PC-9 (cell line): ENCODE results near the gene PITPNC1. TPM values are rescaled to one million over a fixed set of nuclear protein-coding genes. Genes with fewer than 3 reads are reported as not detected.

Experiments
- BruUV-seq: library from RNA; stranded (reverse); fragments of 400-500 nt; replicated peaks from 2 replicates; lab custom pipeline; 2021; lab: Mats Ljungman, UMichigan
- CTCF ChIA-PET: fragments of 300-600 bp; sonication (Branson Sonifier 250); formaldehyde crosslinking; loops from one replicate; lab custom pipeline; 2022; ENCODE audit warnings: antibody characterized with exemption; lab: Charles Lee
- POLR2A ChIA-PET: fragments of 300-600 bp; sonication (Branson Sonifier 250); formaldehyde crosslinking; loops from one replicate; lab custom pipeline; 2022; ENCODE audit warnings: antibody characterized with exemption; ENCODE audit not compliant: unreplicated experiment; lab: Charles Lee
- DNase-seq, 2 experiments: peaks; one replicate each; pipeline versions ENCODE4 v3.0.0 to v3.0.0-alpha.2; 2015 to 2022; ENCODE audit warnings: mixed read lengths in 1 of 2
- H2AFZ ChIP-seq: fragments of 200-600 bp; sonication (generic); 2 replicates; pipeline ENCODE4 v1.8.1; 2017; ENCODE audit warnings: antibody characterized with exemption
- H3F3A ChIP-seq: fragments of 200-600 bp; sonication (generic); 2 replicates; pipeline ENCODE4 v1.8.1; 2017; ENCODE audit warnings: antibody characterized with exemption, mild to moderate bottlenecking, low read depth; ENCODE audit not compliant: insufficient read depth
- H3K27ac ChIP-seq: fragments of 200-600 bp; sonication (generic); 2 replicates; pipeline ENCODE4 v1.6.1; 2016; ENCODE audit warnings: mixed run types
- H3K27me3 ChIP-seq: fragments of 200-600 bp; sonication (generic); 2 replicates; pipeline ENCODE4 v1.6.1; 2016; ENCODE audit warnings: low read depth, mixed run types; ENCODE audit not compliant: insufficient read depth
- H3K36me3 ChIP-seq: fragments of 200-600 bp; sonication (generic); 2 replicates; pipeline ENCODE4 v1.6.1; 2016; ENCODE audit warnings: low read depth, mixed run types
- H3K4me1 ChIP-seq: fragments of 200-600 bp; sonication (generic); replicated peaks from 2 replicates; pipeline ENCODE4 v1.6.1; 2016; ENCODE audit warnings: mixed run types; ENCODE audit not compliant: insufficient read depth
- H3K4me2 ChIP-seq: fragments of 200-600 bp; sonication (generic); 2 replicates; pipeline ENCODE4 v1.6.1; 2017; ENCODE audit warnings: mixed run types
- H3K4me3 ChIP-seq: fragments of 200-600 bp; sonication (generic); 2 replicates; pipeline ENCODE4 v1.6.1; 2016; ENCODE audit warnings: mixed run types
- H3K79me2 ChIP-seq: fragments of 200-600 bp; sonication (generic); 2 replicates; pipeline ENCODE4 v1.6.1; 2017; ENCODE audit warnings: low read depth, mixed run types
- H3K9me2 ChIP-seq: fragments of 200-600 bp; sonication (generic); 2 replicates; pipeline ENCODE4 v1.8.1; 2017; ENCODE audit warnings: mild to moderate bottlenecking; ENCODE audit not compliant: insufficient read depth
- H3K9me3 ChIP-seq: fragments of 200-600 bp; sonication (generic); 2 replicates; pipeline ENCODE4 v1.8.1; 2016; ENCODE audit warnings: low read depth; ENCODE audit not compliant: insufficient read depth
- H4K20me1 ChIP-seq: fragments of 200-600 bp; sonication (generic); 2 replicates; pipeline ENCODE4 v1.8.1; 2017; ENCODE audit not compliant: insufficient read depth
- CTCF ChIP-seq: fragments of 200-600 bp; sonication (generic); conservative IDR thresholded peaks from 2 replicates; pipeline ENCODE4 v1.6.1; 2017; ENCODE audit warnings: mixed run types, antibody characterized with exemption, mild to moderate bottlenecking, moderate library complexity
- EZH2 ChIP-seq: fragments of 200-600 bp; sonication (generic); IDR thresholded peaks from 2 replicates; pipeline ENCODE4 v1.8.0; 2017; ENCODE audit warnings: antibody characterized with exemption, low read depth
- intact Hi-C: fragments of 100-400 bp; cut with micrococcal nuclease; formaldehyde crosslinking; loops from one replicate; pipeline ENCODE4 v1.10.0; 2022; ENCODE audit not compliant: unreplicated experiment
- total RNA-seq: library from RNA; stranded (reverse); gene quantifications from 2 replicates; pipeline ENCODE4 v1.2.3, GENCODE V29; 2021

PITPNC1 gene
- total RNA-seq, 1 experiment from 2014 or later: 6.0 TPM

GRCh38 chr17:67475161-67475937, 98.3 kb downstream of the PITPNC1 start:
- Histone ChIP-seq H3K27ac (no peak overlapping the region), H3K9me3 (no peaks in the 10 kb centered on the region; the same call in 1 of the 2 replicates), H3F3A (no peaks in the 10 kb centered on the region), H2AFZ (no peak overlapping the region), H3K79me2 (no peaks in the 10 kb centered on the region), H4K20me1 (no peaks in the 10 kb centered on the region), H3K4me3 (no peak overlapping the region), H3K4me1 (no peaks in the 10 kb centered on the region), H3K9me2 (no peaks in the 10 kb centered on the region), H3K36me3 (no peaks in the 10 kb centered on the region), H3K27me3 (no peaks in the 10 kb centered on the region), H3K4me2 (no peak overlapping the region)
- ChIA-PET CTCF (interaction anchor here (0.6 to 1.4 kb wide), 11 partner anchors 15 to 555 kb away, joined by 3 to 14 read pairs (median 4); no protein-coding TSS in a partner anchor), POLR2A (interaction anchor here (0.6 to 0.7 kb wide), 2 partner anchors 13 to 239 kb away, joined by 3 read pairs; no protein-coding TSS in a partner anchor)
- intact Hi-C loops: loop anchor here (1.0 to 5.0 kb wide), 4 partner anchors 88 to 212 kb away; no protein-coding TSS in a partner anchor
- peak; percentile 92 for TF ChIP-seq CTCF
- TF ChIP-seq EZH2: no peak
- no TSS peak for BruUV-seq
- DNase-seq: peak; percentile 53 to 67

- TF ChIP-seq CTCF (no peak), EZH2 (no peak)
- DNase-seq: no peak
- Histone ChIP-seq H3F3A (no peaks in the 10 kb centered on the region), H3K27ac (no peak overlapping the region), H3K4me2 (no peak overlapping the region), H3K4me3 (no peak overlapping the region), H3K4me1 (no peaks in the 10 kb centered on the region), H4K20me1 (no peaks in the 10 kb centered on the region), H3K27me3 (no peaks in the 10 kb centered on the region), H3K9me3 (no peaks in the 10 kb centered on the region; the same call in 1 of the 2 replicates), H3K79me2 (no peaks in the 10 kb centered on the region), H3K36me3 (no peaks in the 10 kb centered on the region), H3K9me2 (no peaks in the 10 kb centered on the region), H2AFZ (no peak overlapping the region)
- ChIA-PET CTCF (interaction anchor here (0.6 to 0.8 kb wide), 2 partner anchors 8 to 56 kb away, joined by 3 to 4 read pairs; no protein-coding TSS in a partner anchor), POLR2A (interaction anchor here (0.6 kb wide), 1 partner anchor 96 kb away, joined by 7 read pairs; no protein-coding TSS in a partner anchor)
- no TSS peak for BruUV-seq
- intact Hi-C loops: loop anchor here (5.0 kb wide), 2 partner anchors 125 to 210 kb away; no protein-coding TSS in a partner anchor
Observed at GRCh38 chr17:67476787-67477335, 99.8 kb downstream of the PITPNC1 start.

- Histone ChIP-seq H3K4me1 (no peaks in the 10 kb centered on the region), H3K27ac (no peak overlapping the region), H3F3A (no peaks in the 10 kb centered on the region), H3K27me3 (no peaks in the 10 kb centered on the region), H3K9me2 (no peaks in the 10 kb centered on the region), H3K4me2 (no peak overlapping the region), H3K36me3 (no peaks in the 10 kb centered on the region), H3K9me3 (no peaks in the 10 kb centered on the region; the same call in 1 of the 2 replicates), H3K4me3 (no peak overlapping the region), H2AFZ (no peak overlapping the region), H4K20me1 (no peaks in the 10 kb centered on the region), H3K79me2 (no peaks in the 10 kb centered on the region)
- ChIA-PET POLR2A (no interaction called here), CTCF (interaction anchor here (0.8 kb wide), 1 partner anchor 9 kb away, joined by 3 read pairs; no protein-coding TSS in a partner anchor)
- intact Hi-C loops: loop anchor here (5.0 kb wide), 2 partner anchors 125 to 210 kb away; no protein-coding TSS in a partner anchor
- TF ChIP-seq EZH2: no peak
- TF ChIP-seq CTCF: no peak
- DNase-seq: no peak
- no TSS peak for BruUV-seq
Observed at GRCh38 chr17:67477687-67478086, 100.6 kb downstream of the PITPNC1 start.
